ENCODE measurements around the gene MAN2B2.
"Not testable (repeated sequence)": the region's sequence is repeated elsewhere in the genome, so short reads cannot be mapped to it uniquely, and the experiment has no call there.

Gene MAN2B2

DNA sequence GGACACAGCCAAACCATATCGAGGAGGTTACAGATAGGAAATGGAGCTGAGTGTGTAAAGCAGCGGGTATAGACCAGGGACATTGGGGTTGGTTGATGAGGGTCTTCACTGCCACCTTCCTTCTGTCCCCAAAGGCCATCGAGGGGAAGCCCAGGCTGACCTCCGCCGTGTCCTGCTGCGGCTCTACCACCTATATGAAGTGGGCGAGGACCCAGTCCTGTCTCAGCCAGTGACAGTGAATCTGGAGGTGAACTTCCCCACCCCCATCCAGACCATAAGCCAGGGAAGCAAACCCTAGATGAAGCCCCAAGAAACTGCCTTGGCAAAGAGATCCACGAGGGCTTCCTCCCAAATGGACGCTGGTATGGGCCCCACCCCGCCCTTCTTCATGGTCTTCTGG, 42.3 kb downstream of the MAN2B2 start:
- DNase-seq (ENCODE audit: low read depth) = no peak

DNA sequence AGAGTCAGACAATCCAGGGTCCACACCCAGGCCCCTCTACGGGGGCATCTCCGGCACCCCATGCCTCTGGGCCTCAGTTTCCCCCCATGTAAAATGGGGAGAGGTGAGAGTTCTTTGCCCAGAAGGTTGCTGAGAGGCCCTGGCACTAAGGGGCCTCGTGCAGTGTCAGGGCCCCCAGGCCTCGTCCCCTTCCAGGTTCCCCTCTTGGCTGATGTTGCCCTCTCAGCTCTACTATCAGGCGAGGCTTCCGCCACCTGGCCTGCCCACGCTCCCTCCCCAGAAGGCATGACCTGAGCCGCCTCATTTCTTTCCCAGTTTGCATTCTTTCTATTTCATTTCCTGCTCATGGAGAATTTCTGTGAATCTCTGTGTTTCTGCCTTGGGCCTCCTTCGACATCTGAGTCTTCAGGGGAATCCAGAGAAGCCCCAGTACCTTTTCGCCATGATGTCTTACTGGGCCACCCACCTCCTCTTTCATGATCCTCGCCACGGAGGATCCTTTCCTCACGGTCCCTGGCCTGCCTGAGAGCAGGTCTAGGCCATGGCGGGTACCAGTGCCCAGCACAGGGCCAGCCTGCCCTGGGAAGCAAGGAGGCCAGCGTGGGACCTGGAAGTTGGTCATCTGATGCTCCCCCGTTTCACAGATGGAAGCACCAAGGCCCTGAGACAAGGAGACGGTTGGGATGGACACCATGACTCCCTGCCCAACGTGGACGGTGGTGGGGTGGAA, 43.6 kb downstream of the MAN2B2 start:
- DNase-seq (ENCODE audit: low read depth) = no peak

DNA sequence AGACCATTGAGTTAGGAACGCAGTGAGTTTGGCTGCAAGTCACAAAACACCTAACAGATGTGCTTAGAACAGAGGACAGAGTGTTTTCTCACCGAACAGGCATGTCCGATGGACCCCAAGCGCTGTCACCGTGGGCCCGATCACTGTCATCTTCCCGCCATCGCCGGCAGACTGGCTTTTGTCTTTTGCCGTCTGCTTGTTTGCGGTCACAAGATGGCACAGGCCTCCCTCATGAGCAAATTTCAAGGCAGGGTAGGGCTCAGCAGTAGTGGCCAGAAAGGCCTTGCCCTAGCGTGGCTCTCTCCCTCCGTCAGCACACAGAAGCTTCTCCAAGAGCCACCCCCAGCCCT, 44.1 kb downstream of the MAN2B2 start:
- DNase-seq (ENCODE audit: low read depth) = no peak

DNA sequence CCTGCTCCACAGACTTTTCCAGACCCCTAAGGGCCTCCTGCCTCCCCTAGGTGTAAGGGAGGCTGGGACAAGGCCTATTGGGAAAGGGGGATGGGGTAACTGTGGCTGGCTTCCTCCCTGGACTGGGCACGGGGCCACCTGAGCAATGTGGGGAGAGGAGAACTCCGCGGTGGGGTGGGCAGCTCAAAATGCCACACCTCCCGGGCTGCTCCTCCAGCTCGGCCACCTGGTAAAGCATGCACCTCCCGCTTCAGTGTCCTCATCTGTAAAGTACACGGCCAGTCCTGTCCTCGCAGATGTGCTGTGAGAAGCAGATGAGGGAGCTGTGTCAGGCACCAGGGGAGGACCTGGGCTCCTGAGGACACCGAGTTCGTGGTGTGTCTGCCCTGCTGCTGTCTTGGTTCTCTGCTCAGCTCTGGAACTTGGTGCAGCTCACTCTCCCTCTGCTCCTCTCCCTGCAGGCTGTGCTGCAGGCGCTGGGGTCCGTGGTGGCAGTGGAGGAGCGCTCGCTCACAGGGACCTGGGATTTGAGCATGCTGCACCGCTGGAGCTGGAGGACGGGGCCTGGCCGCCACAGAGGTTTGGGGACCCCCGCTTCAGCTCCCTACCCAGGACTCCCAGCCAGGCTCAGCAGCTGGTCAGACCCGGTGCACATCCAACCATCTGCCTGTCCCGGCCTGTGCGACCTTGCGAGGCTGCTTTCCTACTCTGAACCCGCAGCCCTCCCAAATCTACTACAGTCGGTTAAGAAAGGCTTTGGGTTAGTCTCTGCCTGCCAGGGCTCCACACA, 44.7 kb downstream of the MAN2B2 start:
- DNase-seq (ENCODE audit: low read depth) = no peak

DNA sequence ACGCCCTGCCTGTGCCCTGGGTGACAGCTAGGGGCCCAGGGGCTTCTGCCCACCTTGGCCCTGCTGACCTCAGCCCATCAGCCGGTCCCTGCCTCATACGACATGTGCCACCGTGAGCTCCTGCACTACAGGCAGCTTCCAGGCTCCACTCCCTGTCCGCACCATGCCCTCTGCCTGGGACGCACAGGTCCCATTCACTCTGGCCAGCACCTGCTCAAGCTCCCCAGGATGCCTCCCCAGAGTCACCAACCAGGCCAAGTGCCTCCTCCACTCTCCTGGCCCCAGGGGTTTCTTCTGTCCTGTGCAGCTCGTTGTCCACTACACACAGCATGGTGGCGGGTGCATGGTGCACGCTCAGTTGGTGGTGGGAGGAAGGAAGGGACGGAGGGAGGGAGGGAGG, 45.3 kb downstream of the MAN2B2 start:
- no peak for DNase-seq (ENCODE audit: low read depth)

DNA sequence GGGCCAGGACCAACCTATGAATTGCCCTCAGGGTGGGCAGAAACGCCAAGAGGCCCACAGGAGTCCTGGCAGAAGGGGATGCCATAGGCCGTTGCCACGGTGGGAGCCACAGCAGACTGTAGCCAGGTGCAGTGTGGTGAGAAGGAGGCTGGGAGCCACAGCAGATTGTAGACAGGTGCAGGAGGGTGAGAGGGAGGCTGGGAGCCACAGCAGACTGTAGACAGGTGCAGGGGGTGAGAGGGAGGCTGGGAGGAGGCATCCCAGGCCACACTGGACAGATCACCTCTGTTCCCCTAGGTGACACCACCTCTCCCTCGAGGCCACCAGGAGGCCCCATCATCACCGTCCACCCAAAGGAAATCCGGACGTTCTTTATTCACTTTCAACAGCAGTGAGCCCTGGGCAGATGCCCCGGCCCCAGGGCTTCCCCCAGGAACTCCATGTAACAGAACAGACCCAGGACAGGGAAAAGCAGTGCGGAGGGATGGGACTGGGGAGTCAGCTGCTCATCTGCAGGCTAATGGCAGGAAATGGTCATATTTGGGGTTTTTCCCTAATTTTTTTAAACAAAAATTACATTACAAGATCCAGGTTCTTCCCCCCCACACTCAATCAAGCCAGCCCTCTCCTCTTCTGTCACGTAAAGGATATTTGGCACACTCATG, 46.0 kb downstream of the MAN2B2 start:
- DNase-seq (ENCODE audit: low read depth) = no peak

DNA sequence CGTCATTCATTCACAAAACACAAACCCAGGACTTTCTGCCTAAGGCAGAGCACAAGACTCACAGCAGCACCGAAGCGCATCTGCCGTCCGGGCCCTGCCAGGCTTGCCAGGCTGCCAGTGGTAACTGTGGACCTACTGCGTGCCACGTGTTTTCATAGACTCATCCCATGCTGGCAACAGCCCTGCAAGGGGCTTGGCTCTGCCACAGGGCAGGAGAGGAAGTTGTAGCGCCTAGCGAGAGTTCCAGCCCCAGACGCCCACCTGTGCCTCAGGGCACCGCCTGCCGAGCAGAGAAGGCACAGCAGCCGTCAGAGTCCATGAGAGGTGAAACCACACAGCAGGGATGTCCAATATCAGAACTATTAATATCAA, 46.6 kb downstream of the MAN2B2 start:
- DNase-seq (ENCODE audit: low read depth) = no peak

DNA sequence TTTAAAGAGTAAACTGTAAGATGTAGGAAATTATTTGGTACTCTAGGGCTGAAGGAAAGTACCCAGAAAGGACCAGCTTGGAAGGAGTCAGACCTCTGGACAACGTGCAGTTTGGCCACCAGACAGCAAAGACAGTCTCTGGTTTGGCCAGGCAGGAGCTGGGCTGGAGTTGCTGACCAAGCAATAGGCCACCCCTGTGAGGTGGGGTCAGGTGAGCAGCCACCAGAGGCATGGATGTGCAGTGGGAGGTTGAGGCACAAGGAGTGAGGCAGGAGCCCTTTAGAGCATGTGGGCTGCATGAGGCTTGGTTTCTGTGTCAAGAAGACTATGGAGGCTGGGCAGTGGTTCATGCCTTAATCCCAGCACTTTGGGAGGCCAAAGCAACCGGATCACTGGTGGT, 47.8 kb downstream of the MAN2B2 start:
- no peak for DNase-seq (ENCODE audit: low read depth)

DNA sequence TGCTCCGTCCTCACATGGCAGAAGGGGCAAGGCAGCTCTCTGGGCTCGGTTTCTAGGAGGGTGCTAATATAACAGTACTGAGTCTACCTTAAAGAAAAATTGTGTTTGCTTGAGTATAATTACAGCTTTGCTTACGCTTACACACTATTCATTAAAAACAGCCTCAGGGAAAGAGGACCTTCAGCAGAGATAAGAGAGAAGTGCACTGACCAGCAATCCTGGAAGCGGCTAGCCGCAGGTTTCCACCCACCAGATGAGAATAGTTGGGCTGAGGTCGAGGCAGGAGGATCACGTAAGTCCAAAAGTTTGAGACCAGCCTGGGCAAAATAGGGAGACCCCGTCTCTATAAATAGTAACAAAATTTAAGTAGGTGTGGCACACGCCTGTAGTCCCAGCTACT, 50.3 kb downstream of the MAN2B2 start:
- no peak for DNase-seq (ENCODE audit: low read depth)

DNA sequence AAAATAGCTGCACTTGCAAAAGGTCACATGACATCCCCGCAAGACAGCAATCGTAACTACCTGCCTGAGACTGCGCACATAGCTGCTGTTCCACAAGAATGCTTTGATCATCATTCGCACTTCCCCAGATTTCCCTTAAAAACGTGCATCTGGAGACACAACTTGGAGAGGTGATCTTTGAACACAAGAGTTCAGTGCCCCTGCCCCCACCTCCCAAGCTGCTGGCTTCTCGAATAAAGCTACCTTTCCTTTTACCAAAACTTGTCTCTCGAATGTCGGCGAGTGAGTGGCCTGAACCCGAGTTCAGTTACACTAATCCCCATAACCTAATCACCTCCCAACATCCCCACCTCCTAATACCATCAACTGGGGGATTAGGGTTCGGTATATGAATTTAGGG, 51.1 kb downstream of the MAN2B2 start:
- DNase-seq (ENCODE audit: low read depth) = no peak

DNA sequence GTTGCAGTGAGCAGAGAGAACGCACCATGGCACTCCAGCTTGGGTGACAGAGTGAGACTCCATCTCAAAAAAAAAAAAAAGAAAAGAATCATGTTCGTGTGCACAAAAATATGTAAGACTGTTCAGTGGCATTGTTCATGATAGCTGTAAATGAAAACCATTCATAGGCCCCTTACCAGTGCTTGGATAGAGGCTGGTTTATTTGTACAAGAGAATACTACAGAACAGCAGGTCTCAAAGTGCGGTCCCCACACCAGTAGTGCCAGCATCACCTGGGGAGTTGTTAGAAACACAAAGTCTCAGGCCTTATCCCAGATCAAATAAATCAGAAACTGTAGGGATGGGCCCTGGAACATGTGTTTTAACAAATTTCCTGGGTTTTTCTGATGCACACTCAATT, 52.8 kb downstream of the MAN2B2 start:
- DNase-seq (ENCODE audit: low read depth) = no peak

DNA sequence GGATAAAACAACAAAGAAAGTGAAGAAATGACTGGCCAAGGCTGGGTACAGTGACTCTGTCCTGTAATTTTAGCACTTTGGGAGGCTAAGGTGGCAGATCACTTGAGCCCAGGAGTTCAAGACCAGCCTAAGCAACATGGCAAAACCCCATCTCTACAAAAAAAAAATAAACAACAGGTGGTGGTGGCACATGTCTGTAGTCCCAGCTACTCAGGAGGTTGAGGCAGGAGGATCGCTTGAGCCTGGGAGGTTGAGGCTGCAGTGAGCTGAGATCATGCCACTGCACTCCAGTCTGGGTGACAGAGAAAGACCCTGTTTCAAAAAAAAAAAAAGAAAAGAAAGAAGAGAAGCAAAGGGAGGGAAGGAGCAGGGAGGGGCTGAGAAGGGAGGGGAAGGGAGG, 53.5 kb downstream of the MAN2B2 start:
- DNase-seq (ENCODE audit: low read depth) = not testable (repeated sequence)

DNA sequence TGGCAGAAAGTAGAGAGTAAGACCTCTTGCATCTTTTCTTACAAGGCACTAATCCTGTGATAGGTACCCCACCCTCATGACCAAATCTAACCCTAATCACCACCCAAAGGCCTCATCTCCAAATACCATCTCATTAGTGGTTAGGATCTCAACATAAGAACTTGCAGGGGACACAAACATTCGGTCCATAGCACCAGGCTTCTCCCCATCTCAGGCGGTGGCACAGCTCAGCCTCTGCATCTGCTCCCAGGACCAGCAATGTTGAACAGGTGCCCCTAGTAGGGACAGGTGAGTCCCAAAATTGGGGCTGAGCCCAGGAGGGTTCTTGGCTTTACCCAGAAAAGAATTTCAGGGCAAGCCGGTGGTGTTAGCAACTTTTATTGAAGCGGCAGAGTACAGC, 57.1 kb downstream of the MAN2B2 start:
- no peak for DNase-seq (ENCODE audit: low read depth)

DNA sequence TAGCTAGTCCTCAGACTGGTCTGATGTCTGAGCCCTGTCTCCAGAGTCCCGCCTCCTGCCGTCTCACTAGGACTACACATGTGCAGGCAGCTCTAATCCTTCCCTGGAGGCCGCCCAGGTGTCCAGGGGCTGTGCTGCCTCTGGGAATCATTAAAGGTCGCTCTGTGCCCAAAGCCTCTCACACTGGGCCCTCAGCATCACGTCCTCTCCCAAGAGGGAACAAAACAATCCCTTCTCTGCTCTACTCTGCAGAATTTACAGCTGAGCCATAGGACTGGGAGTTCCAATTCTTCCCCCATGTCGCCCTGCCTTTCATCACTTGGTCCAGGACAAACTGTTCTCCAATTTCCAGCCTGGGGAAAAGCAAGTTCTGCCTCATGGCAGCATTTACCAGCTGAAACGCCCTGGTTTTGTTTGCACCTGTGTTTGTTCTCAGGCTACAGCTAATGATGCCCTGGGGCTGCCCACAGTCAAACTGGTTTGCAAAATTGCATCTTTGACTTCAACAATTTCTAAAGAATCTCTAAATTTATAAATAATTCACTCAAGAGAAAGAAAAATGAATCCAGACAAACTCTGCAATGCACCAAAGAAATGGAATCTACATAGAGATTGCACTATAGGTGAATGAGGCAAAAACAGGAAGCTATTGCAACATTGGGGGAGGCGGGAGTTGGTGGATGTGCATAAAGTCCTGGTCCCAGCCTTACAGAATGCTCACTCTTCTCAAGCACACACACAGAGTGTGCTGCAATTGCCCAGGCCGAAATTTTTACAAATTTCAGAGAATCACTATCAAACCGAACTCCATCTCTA, 58.3 kb downstream of the MAN2B2 start:
- DNase-seq (ENCODE audit: low read depth) = no peak

DNA sequence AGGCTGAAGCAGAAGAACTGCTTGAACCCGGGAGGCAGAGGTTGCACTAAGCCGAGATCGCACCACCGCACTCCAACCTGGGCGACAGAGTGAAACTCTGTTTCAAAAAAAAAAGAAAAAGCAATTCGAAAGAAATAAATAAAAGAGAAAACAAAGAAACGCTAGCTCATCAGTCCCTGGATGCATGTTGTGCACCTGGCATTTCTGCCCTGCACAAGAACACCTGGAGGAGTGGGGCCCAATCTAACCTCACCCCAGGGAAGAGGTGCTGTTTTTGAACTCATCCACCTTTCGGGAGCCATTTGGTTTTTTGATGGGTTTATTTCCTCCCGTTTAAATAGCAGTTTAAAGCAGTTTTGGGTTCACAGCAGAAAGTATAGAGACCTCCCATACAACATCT, 59.8 kb downstream of the MAN2B2 start:
- no peak for DNase-seq (ENCODE audit: low read depth)

DNA sequence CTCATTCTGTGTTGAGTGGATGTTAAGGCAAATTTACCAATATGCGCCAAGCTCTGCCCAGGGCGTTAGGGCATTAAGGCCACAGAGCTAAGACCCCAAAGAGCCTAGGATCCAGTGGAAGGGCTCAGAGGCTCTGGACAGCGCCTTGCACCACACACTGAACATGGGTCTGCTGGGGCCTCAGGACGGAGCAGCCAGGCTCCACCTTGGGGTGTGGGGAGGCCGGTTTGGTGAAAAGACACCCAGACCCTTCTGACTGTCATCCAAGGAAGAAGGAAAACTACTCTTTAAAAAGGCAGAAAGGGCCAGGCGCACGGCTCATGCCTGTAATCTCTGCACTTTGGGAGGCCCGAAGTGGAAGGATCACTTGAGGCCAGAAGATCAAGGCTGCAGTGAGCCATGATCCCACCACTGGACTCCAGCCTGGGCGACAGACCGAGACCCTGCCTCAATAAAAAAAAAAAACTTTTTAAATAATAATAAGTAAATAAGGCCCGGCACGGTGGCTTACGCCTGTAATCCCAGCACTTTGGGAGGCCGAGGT, 64.2 kb downstream of the MAN2B2 start:
- DNase-seq (ENCODE audit: low read depth) = no peak

DNA sequence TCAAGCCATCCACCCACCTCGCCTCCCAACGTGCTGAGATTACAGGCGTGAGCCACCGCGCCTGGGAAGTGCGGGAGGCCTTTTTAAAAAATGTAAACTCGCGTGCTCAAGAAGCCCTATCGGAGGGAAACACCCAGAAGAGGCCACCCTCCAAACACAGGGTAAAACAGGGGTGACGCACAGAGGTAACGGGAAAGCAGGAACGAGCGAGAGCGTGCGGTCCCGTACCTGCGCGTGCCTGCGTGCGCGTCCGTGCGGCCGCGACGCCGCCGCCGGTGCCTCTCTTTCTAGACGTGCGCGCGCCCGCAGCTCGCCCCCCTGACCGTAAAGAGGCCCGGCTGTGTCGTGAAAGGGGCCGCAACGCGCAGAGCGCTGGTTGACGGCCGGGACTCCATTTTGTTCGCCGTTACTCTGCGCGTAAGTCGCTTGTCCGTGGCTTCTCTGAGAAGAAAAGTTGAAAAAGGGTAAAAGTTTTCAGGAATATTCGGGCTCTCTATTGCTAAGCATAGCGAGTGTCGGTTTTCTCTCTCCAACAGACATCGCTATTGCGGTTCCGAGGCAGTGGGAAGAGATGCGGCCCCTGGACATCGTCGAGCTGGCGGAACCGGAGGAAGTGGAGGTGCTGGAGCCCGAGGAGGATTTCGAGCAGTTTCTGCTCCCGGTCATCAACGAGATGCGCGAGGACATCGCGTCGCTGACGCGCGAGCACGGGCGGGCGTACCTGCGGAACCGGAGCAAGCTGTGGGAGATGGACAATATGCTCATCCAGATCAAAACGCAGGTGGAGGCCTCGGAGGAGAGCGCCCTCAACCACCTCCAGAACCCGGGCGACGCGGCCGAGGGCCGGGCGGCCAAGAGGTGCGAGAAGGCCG, 65.5 kb downstream of the MAN2B2 start, which contains the start of gene MRFAP1:
Gene MRFAP1, plus strand, starts transcription at position 394 of the 872 bp plus-strand sequence. Its CDS starts 178 bp downstream, at position 572.
- DNase-seq (ENCODE audit: low read depth) = peak; percentile 92

DNA sequence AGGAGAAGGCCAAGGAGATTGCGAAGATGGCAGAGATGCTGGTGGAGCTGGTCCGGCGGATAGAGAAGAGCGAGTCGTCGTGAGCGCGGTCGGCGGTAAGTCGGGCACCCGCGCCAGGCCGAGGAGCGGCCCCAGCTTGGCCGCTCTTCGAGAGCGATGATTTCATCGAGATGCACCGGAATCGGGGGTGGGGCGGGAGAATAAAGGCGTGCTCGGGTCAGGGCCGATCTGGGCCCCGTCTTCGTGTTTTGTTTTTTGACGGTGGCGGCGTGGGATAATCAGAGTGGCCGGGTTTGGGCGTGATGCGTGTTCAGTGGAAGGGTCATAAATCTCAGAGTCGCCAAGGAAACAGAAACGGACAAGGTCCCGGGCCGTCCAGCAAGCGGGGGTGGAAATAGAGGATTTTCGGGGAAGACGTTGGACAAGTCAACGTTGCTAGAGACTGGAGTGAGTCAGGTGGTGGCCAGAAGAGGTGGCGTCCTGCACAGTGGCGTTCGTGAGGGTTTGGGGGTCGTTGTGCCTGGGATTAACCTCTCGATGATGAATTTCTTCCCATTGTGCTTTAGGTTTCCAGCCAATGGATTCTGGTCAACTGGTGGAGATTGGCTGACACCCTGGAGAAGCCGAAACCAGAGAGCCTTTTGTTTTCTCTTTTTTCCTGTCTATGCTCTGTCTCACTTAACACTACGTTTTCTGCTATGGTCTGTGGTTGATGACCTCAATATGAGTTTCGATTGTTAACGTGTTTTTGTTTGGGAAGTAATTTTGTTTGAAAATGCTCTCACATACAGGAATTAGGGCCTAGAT, 66.4 kb downstream of the MAN2B2 start:
- DNase-seq (ENCODE audit: low read depth) = peak; percentile 31

DNA sequence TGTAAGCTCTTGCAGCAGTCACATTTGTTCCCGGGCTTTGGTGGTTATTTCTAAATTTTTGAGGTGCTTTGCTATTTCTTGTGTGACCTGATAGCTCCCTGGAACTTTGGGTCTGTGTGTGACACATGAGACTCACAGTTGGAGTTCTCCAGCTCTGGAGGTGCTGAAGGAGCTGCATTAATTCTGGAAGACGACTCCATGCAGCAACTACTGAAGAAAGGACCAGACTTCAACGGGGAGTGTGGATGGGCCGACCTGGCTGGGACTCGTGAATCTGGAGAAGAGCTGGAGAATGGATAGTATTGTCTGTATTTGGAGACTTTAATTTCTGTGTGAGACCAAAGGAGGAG, 67.0 kb downstream of the MAN2B2 start:
- DNase-seq (ENCODE audit: low read depth) = no peak

DNA sequence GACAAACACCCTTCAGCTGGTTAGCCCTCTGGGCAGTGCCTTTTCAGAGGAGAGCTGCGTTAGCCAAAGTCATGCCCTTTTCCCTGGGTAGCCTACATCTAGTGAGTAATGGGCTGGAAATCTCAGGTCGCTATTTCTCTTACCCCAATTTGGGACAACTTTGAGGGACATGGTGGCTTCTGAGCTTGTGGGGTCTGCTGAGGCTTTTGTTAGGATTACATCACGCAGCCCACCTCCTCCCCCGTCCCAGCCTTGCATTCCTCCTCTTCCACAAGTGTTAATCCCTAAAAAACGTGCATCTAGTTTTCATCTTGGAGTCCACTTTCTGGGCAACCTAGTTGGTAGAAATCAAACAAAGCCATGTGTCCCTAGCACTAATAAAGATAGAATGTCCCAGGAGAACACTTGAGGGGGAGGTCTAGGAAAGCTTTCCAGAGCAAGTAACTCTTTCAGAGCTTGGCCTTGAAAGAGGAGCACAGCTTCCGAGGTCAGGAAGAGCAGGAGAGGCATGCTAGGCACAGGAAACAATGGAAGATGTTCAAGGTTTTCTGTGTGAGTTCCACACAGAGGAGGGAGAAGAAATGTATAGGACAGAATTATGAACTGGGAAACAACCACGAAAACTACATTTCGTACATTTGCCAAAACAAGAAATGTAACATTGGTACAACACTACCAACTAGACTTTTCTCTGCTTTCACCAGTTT, 68.3 kb downstream of the MAN2B2 start:
- DNase-seq (ENCODE audit: low read depth) = no peak
